GM12864 (cell line): Measurements from ENCODE around the gene PITPNM1.
A peak's percentile ranks its signal among the peaks of the same experiment; 100 is the strongest.
"Not testable (repeated sequence)": the region's sequence is repeated elsewhere in the genome, so short reads cannot be mapped to it uniquely, and the experiment has no call there.

Experiments used
- DNase-seq: peaks from one replicate; pipeline ENCODE4 v3.0.0-alpha.2; 2011; ENCODE audit warnings: low read depth
- H3K4me3 ChIP-seq: 2 replicates; pipeline ENCODE4 v1.5.1; 2011; ENCODE audit warnings: mild to moderate bottlenecking, low read depth, low read length, control low read depth
- TF ChIP-seq, protein P1 (sequence below): IDR thresholded peaks from 2 replicates; pipeline ENCODE4 v1.5.1; 2011; ENCODE audit warnings: low read depth, mild to moderate bottlenecking, moderate library complexity, low read length, control low read depth, inconsistent platforms; ENCODE audit errors: missing control alignments

The PITPNM1 gene

DNA sequence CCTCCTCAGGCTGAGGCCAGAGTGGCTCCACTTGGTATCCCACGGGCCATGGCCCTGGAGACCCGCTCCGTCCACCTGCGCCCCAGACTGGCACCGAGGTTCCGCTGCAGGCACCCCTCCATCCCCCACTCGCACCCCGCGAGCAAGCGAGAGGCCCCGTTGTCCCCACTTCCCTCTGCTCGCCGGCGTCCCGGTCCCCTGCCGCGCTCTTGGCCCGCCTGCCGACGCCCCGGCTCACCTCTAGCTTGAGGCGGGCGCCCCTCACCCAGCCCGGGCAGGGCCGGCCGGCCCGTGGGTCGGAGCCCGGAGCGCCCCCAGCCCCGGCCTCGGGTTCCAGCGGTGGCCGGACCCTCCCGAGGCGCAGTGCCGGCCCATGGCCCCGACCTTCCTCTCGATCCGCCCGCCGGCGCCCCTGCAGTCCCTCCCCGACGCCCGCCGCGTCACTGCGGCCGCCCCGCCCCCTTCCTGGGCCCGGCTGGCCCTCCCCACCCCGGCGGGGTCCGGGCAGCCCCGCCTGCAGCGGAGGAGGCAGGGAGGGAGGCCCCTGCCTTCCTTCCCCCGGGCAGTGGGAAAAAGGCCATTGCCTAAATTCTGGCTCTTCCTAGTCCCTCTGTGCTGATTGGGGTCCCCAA is at the start of gene PITPNM1:
Gene PITPNM1 (minus strand): TSS at position 414 of the 632 bp plus-strand sequence. CDS start 1,183 bp downstream, outside the sequence.
- H3K4me3 ChIP-seq, result peak within 1 kb of the TSS; percentile 76
- no peak for DNase-seq
- TF ChIP-seq, protein P1, sequence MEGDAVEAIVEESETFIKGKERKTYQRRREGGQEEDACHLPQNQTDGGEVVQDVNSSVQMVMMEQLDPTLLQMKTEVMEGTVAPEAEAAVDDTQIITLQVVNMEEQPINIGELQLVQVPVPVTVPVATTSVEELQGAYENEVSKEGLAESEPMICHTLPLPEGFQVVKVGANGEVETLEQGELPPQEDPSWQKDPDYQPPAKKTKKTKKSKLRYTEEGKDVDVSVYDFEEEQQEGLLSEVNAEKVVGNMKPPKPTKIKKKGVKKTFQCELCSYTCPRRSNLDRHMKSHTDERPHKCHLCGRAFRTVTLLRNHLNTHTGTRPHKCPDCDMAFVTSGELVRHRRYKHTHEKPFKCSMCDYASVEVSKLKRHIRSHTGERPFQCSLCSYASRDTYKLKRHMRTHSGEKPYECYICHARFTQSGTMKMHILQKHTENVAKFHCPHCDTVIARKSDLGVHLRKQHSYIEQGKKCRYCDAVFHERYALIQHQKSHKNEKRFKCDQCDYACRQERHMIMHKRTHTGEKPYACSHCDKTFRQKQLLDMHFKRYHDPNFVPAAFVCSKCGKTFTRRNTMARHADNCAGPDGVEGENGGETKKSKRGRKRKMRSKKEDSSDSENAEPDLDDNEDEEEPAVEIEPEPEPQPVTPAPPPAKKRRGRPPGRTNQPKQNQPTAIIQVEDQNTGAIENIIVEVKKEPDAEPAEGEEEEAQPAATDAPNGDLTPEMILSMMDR, result no peak

DNA sequence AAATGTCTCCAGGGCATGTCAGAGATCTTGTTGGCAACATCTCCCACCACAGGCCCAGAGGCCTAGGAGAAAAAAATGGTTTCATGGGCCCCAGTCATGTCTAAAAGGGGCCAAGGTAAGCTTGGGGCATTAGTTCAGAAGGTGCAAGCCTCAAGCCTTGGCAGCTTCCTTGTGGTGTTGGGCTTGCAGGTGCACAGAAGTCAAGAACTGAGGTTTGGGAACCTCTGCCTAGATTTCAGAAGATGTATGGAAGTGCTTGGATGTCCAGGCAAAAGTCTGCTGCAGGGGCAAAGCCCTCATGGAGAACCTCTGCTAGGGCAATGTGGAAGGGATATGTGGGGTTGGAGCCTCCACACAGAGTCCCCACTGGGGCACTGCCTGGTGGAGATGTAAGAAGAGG is 46.5 kb upstream of the PITPNM1 start:
- not testable (repeated sequence) for DNase-seq, H3K4me3 ChIP-seq

DNA sequence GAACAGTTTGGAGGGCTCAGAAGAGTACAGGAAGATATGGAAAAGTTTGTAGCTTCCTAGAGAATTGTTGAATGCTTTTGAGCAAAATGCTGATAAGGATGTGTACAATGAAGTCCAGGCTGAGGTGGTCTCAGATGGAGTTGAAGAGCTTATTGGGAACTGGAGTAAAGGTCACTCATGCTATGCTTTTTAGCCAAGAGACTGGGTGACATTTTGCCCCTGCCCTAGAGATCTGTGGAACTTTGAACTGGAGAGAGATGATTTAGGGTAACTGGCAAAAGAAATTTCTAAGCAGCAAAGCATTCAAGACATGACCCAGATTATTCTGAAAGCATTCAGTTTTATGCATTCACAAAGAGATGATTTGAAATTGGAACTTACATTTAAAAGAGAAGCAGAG is 46.0 kb upstream of the PITPNM1 start:
- TF ChIP-seq, protein P1, result no peak
- H3K4me3 ChIP-seq, result no peak overlapping the region
- no peak for DNase-seq

GRCh38 chr11:67548555-67549110 is 43.5 kb upstream of the PITPNM1 start:
- TF ChIP-seq, protein P1, result no peak
- no peak for DNase-seq
- no peak overlapping the region for H3K4me3 ChIP-seq

DNA sequence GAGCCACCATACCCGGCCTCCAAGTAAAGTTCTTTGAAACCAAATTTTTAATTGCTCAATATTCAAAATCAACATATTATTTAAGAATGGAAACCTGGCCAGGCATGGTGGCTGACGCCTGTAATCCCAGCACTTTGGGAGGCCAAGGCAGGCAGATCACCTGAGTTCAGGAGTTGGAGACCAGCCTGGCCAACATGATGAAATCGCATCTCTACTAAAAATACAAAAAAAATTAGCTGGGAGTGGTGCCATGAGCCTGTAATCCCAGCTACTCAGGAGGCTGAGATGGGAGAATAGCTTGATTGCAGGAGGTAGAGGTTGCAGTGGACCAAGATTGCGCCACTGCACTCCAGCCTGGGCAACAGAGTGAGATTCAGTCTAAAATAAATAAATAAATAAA is 42.9 kb upstream of the PITPNM1 start:
- not testable (repeated sequence) for DNase-seq, H3K4me3 ChIP-seq

- DNase-seq, result no peak
- TF ChIP-seq, protein P1, result no peak
- no peak overlapping the region for H3K4me3 ChIP-seq
Observed at GRCh38 chr11:67545280-67545679, 40.1 kb upstream of the PITPNM1 start.

DNA sequence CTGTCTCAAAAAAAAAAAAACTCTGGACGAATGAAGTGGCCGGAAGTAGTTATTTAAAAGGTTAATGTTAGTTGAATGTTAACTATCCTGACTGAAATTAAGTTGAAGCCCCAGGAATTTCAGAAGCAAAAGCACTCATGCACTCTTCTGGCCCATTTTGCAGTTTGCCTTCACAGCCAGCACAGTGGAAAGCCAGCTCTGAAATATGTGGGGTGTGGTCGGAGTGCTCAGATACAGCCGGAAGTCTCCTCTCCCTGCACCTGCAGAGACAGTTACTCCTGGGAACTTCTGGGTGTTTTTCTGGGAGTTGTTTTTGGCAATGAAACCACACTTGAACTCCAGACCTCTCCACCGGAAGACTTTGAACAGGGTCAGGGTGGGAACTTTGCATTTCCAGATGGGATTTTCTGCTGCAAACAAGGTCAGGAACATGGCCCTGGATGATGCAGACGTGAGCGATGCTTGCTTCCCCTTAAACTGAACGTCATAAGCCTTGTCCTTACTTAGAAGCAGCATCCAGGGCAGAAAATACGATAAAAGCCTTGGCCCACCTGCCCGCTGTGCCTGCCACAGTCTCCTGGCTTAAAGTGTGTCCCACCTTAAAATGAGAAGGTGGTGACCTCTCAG is 39.6 kb upstream of the PITPNM1 start:
- DNase-seq, result no peak
- TF ChIP-seq, protein P1, result no peak
- no peak overlapping the region for H3K4me3 ChIP-seq

DNA sequence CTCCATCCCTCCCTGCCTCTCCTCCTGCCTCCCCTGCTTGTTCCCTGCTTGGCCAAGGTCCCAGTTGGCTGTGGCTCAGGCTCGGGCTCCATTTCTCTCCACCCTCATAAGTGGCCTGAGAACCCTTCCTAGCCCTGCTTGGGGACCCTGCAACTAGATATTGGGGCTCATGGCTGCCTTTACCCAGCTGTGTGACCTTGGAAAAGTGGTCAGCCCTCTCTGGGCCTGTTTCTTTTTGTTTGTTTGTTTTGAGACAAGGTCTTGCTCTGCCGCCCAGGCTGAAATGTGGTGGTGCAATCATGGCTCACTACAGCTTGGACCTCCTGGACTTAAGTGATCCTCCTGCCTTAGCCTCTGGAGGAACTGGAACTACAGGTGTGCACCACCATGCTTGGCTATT is 38.4 kb upstream of the PITPNM1 start:
- TF ChIP-seq, protein P1, result no peak
- no peak overlapping the region for H3K4me3 ChIP-seq
- DNase-seq, result no peak
